Frontal cortex (tissue), 4 donors: ENCODE measurements around the gene SLC25A1. TPM values are rescaled to one million over a fixed set of nuclear protein-coding genes. Genes with fewer than 3 reads are reported as not detected.

Source experiments
- DNase-seq, 2 donors: peaks; one replicate each; pipeline ENCODE4 v3.0.0; 2012; ENCODE audit warnings: low spot score in 2 of 2
- FAIRE-seq: peaks from 2 replicates; lab custom pipeline; 2012; peaks lifted over from hg19 to GRCh38; lab: Jason Lieb, UNC
- total RNA-seq: library from RNA; depleted of rRNA; stranded (reverse); fragments of >200 nt; gene quantifications from one replicate; pipeline ENCODE4 v1.2.3, GENCODE V29; 2014
- donor health status: control.
- donor health status: control.
- donor health status: control.

Gene SLC25A1
- 24.9 TPM for total RNA-seq

DNA sequence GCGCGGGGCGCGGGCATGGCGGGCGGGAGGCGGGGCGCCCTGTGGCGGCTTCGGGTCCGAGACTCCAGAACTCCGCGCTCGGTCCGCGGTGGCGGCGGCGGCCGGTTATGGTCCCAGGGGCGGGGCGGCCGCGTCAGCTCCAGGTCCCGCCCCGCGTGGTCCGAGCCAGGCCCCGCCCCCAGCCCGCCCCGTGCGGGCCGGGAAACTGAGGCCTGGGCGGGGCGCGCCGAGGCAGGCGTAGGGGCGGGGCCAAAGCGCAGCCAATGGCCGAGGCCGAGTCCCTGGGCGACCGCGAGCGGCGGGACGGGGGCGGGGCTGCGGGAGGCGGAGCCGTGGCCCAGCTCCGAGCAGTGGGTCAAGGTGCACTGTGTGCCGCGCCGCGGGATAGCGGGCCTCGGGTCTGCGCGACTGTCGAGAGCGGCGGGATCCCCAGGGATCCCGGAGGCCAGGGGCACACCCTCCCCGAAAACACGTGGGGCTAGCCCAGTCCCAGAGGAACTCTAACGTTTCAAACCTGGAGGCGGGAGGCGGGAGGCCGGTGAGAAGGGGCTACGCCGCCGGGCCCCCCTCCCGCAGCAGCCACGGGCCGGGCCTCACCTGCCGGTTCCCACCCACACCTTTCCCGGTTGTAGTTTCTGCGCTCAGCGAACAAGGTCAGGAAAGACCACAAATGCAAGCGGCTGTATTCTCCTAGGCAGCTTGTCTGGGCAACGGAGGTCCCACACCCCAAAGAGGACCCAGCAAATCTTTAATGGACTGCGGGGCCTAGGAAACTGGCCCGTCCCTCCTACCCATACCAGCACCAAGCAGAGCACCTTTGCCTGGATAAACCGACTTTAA is at the start of gene SLC25A1:
Gene SLC25A1, minus strand, starts transcription at position 80 of the 840 bp plus-strand sequence. Its CDS starts 63 bp downstream, at position 17.
- FAIRE-seq (no peak), DNase-seq (peak; percentile 97 to 98)

DNA sequence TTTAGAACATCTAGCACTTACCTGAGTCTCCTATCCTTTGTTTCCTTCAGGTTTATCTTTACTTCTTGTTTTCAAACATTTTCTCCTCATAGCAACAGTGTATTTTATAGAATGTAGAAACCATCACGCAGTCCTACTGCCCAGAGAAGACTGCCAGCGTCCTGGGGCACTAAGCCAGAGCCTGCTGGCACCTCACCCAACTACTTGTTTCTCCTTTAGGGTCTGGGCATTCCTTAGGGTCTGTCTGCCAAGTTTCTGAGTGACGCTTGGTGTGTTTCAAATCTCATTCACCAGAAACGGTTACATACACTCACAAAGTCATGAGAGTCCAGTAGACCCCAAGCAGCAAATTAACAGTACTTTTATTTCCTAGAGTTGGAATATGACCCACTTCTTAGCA is 49.6 kb upstream of the SLC25A1 start:
- DNase-seq (no peak), FAIRE-seq (no peak)

DNA sequence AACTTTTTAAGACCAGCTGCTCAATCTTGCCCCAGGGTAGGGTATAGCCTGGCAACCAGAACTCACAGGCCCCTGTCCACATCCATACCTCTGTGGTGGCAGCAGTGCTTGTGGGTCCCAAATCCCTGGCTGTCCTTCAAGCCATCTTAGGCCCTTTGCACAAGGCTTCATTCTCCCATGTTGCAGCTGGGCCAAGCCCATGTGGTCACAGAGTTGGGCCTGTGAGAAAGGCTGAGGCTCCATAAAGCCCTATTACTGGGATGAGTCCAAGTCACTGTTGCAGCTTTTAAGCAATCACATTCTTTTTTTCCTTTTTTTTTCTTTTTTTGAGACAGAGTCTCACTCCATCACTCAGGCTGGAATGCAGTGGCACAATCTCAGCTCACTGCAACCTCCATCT is 47.9 kb upstream of the SLC25A1 start:
- FAIRE-seq = no peak
- DNase-seq = no peak

DNA sequence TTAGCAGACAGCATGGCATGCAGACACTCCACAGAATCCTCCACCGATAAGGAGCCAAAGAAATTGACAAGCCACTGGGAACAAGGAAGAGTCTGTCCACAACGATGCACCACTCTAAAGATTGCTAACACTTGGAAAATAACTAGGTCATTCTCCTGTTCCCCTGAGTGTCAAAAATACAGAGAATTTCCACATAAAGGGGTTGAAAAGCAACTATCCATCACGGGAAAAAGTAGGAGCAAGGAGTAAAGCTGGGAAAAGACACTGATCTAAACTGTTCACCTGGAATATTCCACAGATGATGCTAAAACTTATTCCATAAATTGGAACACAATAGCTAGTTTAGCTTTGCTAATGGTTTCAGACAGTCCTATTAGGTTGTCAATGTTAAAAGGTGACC is 47.0 kb upstream of the SLC25A1 start:
- DNase-seq = no peak
- no peak for FAIRE-seq

DNA sequence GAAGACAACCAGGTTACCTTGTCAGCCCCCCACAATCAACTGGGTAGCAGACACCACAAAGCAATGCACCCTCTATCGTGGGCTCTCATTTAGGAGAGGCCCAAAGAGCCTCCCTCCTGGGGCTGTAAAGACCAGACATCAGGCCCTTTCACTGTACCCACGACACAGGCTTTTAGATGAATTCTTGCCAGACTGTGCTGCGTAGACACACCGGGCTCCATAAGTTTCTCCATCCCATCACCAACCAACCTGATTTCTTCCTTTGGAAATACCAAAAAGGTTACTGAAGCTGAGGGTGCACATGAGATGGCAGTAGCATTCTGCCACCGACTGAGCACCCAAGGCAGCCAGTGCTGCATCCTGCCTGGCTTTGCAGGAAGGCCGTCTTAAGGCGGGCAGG is 46.4 kb upstream of the SLC25A1 start:
- DNase-seq (no peak), FAIRE-seq (no peak)

DNA sequence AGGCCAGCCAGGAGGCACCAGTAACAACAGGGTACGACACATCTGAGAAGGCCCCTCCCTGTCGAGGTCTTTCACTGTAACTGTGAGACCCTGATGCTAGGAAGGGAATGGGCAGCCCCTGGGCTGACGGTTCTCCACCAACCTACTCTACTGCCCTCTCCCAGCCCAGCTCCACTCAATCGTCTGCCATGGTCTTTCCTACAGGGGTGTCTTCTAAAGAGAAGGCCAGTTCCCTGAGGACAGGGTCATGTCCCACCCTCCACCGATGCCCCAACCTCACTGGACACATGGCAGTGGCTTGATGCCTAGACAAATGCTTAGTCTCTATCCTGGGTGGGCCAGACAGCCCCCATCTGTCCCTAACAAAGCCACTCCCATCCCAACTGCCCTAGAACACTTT is 46.0 kb upstream of the SLC25A1 start:
- no peak for FAIRE-seq
- DNase-seq = no peak

DNA sequence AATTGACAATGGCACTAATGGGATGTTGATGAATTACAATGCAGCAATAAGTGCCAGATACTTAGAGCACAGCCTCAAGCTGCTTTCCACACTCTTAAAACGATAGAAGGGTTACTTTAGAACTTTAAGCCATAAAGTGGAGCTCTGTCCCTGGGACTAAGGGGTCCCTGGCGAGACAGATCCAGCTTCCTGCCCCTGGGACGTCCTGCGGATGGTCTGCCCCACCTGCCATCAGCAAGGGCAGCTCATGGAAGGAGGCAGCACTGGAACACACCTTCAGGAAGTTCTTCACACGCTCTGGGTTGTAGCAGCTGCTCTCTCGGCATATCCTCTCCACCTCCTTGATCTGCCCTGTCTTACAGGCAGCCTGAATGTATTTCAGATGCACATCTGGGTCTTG is 45.1 kb upstream of the SLC25A1 start:
- no peak for DNase-seq
- FAIRE-seq = no peak

DNA sequence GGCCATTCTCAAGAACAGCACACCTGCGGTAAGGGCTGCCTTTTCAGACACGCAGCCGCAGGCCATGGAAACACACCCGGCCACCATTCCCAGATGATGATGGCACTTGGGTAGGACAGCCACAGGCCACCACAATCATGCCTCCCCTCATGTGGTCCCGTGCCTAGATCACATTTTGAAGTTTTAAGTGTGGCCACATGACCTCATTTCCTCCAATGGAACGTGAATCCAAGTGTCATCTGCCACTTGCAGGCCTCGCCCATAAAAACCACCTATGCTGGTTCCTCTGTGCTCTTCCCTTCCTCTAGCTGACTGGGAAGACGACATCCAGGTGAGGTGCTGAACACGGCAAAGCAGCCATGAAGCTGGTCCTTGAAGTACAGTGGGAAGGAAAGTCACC is 44.6 kb upstream of the SLC25A1 start:
- DNase-seq = no peak
- FAIRE-seq = no peak

DNA sequence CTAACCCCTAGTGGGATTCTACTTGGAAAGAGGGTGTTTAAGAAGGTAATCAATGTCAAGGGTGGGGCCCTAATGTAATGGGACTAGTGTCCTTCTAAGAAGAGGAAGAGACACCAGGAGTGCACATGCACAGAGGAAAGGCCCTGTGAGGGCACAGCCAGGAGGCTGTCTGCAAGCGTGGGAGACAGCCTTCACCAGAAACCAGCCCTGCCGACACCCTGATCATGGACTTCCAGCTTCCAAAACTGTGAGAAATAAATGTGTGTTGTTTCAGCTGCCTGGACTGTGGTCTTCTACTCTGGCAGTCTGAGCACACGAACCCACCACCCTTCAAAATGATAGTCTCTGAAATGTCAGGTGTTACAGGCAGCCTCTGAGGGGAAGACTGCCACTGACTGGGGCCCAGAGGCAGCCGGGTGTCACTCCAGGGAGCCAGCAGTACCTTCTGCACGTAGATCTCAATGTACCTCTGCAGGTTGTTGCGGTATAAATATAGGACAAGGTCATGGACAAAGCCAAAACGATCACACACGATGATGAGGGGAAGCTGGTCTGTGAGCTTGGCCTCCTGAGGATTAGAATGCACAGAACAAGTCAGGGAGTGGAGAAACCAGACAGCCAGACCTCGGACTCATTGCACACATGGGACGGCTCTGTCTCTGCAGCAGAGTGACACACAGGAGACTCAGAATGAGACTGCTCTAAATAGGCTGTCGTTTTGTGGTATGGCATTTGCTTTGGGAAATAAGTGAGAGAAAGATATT is 43.9 kb upstream of the SLC25A1 start:
- FAIRE-seq (no peak), DNase-seq (no peak)

DNA sequence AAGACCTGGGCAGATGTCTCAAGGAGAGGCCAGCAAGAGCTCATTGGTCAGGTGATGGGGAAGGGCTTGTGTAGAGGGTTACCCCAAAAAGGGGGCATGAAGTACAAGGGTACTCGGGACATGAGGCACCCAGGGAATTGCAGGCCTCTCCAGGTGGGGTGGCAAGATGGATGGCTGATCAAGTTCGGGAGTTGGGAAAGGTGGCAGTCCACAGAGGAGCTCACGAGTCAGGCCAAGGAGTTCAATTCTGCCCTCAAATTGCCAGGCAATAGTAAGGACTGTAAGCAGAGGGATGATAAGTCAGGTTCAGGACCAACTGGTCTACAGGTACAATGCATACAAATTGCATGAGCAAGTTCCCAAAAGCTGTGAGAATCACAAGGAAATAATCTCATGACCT is 42.3 kb upstream of the SLC25A1 start:
- FAIRE-seq (no peak), DNase-seq (no peak)

DNA sequence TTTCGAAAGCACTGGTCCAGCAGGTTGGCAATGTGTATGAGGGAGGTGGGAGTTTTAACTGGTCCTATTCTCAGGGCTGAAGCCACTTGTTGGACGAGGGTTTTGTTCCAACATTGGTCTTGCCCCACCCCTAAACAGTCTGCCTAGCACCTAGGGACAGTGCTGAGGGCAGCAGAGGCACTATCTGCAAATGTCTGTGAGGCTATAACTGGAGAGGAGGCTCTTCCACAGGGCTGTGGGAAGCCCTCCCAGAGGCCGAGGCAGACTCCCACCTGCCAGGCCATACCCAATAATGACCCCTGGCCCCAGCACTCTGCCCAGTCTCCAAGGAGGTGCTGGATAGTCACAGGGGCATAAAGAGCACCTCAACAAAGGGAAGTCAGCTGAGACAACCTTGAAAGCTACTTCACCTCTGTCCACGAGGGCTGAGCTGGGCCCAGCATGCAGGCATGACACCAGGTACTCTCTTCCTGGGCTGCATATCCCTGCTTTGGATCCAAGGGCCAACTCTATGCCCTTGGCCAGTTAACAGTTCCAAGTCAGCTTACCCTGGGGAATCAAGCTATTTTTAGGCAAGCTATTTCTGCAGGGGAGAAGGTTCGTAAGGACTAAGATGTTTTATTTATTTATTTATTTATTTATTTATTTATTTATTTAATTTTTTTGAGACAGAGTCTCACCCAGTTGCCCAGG is 40.2 kb upstream of the SLC25A1 start:
- DNase-seq (no peak), FAIRE-seq (no peak)

DNA sequence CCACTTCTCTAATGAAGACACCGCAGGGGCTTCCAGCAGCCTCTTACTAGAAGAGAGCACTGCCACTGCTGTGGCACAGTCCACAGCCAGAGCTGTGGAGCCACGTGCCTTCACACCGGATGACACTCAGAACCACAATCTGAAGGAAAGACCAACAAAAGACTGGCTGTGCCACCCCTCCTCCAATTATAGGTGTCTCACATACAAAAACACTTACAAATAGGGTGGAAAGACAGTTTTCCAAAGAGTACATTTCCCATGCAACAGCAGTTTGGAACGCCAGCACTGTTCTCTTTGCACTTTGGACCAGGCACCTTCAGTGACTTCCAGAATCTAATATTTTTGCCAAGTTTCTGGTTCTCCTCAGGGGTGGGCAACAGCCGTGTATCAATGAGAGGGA is 38.0 kb upstream of the SLC25A1 start:
- no peak for DNase-seq
- no peak for FAIRE-seq

DNA sequence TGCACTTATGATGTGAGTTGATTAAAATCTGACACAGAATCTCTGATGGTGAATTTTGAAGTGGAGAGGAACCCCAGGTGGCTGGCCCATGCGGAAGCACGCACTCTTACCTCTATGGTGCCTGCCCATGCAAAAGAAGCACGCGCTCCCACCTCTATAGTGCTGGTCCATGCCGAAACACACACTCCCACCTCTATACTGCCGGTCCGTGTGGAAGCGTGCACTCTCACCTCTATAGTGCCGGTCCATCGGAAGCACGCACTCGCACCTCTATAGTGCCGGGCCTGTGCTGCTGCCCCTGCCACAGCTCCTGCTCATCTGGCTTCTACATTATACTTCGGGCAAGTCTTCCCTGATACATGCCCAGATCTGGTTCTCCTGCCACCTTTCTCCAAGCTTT is 36.8 kb upstream of the SLC25A1 start:
- FAIRE-seq = no peak
- no peak for DNase-seq

DNA sequence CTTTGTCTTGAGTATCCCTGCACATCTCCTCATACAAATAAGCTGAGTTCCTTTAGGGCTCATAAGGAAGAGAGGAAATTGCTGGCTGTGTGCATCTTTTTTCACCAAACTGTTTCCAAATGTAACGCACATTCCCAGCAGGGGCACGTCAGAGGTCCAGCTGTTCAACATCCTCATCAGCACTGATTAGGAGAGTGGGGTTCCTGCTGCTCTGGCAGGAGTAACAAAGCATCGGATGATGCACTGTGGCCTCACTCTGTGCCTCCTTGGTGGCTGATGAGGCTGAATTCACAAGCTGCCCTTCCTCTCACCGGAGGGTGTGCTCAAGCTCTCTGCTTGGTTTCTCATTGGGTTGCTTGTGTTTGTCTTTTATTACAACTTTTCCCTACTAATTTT is 35.5 kb upstream of the SLC25A1 start:
- no peak for FAIRE-seq
- no peak for DNase-seq

DNA sequence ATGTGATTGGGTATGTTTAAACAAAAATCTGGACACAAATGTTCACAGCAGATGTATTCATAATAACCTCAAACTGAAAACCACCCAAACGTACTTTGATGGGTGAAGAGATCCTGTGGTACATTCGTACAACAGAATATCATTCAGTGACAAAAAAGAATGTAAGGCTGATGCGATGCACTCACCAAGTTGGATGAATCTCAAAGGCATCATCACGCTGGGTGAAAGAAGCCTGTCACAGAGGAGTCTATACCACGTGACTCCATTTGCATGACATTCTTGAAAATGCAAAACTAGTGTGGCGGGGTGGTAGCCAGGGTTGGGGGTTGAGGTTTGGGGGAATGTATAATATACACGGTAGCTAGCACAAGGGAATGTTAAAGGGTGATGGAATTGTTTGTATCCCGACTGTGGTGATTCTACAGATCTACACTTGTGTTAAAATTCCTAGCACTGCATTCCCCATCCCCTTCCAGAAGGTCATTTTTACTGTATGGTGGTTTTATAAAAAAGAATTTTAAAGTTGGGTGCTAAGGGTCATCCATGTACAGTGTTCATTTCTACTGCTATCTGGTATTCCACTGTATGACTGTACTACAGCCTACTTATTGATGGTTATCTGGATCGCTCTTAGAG is 35.0 kb upstream of the SLC25A1 start:
- DNase-seq = no peak
- no peak for FAIRE-seq

DNA sequence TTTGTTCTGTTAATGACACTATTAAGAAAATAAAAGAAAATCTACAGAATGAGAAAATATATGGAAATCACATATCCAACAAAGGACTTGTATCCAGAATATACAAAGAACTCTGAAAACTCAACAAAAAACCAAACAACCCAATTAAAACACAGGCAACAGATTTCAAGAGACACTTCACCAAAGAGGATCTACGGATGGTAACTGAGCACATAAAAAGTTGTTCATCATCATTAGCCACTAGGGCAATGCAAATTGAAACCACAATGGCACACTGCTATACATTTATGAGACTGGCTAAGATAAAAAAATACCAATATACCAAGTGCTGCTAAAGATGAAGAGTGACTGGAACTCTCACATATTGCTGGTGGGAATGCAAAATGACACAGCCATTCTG is 34.5 kb upstream of the SLC25A1 start:
- DNase-seq (no peak), FAIRE-seq (peak; percentile 61)

DNA sequence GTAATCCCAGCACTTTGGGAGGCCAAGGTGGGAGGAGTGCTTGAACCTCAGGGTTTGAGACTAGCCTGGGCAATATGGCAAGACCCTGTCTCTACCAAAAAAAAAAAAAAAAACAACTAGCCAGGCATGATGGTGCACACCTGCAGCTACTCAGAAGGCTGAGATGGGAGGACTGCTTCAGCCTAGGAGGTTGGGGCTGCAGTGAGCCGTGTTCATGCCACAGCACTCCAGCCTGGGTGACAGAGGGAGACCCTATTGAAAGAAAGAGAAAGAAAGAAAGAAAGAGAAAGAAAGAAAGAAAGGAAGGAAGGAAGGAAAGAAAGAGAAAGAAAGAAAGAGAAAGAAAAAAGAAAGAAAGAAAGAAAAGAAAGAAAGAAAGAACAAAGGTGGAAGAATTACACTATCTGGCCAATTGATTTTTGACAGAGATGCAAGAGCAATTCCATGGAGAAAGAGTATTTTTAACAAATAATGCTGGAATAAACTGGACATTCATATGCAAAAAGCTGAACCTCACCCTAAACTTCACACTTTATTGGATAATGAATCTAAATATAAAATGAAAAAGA is 33.9 kb upstream of the SLC25A1 start:
- DNase-seq (no peak), FAIRE-seq (no peak)

DNA sequence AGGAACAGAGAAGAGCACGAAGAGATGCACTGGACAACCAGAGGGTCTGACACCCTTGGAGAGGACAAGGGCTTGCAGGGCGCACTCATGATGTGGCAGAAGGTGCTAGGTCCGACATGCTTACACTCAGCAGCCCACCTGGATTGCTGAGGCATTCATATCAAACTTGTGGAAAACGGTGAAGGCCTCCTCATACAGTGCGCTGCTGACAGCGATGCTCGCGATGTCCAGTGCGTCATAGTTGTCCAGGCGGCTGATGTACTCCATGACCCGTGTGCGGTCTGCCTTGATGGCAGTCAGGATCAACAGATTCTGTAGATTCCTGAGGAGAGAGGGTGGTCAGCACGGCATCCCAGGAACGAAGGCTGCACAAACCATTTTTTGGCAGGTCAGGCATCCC is 31.7 kb upstream of the SLC25A1 start:
- no peak for DNase-seq
- no peak for FAIRE-seq

DNA sequence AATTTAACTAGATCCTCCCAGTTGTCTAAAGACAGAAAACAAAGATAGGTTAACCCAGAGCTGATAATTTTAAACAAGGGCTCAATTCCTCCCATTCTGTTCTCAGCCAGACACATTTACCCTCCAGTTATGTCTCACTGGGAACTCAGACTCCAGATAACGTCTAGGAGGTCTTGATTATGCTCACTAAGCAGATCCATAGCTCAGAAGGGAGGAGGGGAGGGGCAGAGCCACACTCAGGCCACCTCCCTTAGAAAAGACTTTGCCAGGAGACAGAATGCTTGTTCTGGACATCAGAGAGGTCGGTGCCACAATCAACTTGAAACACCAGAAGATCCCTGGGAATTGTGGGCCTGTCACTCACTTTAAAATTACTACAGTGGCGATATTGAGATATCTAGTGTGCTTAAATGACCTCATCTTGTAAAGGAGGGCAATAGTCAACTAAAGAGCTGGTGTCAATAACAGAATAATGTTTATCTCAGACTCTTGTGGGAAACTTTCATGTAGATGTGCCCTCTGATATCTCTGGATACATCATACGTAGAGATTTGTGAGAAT is 29.8 kb upstream of the SLC25A1 start:
- DNase-seq = no peak
- no peak for FAIRE-seq

DNA sequence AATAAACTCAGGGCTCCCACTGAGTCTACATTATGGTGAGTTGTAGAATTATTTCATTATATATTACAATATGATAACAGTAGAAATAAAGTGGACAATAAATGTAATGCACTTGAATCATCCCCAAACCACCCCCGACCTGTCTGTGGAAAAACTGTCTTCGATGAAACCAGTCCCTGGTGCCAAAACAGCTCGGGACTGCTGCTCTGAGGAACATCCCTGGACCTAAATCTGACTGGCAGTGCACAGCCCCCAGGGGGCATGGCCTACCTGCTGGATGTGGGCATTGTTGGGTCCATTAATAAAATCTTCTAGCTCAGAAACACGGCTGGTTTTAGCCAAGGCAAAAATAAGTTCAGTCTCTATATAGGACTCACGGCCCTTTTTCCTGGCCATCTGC is 29.3 kb upstream of the SLC25A1 start:
- FAIRE-seq (no peak), DNase-seq (no peak)
